ENCODE measurements around the gene PDZD11.
"Not testable (repeated sequence)": the region's sequence is repeated elsewhere in the genome, so short reads cannot be mapped to it uniquely, and the experiment has no call there.

PDZD11 gene

DNA sequence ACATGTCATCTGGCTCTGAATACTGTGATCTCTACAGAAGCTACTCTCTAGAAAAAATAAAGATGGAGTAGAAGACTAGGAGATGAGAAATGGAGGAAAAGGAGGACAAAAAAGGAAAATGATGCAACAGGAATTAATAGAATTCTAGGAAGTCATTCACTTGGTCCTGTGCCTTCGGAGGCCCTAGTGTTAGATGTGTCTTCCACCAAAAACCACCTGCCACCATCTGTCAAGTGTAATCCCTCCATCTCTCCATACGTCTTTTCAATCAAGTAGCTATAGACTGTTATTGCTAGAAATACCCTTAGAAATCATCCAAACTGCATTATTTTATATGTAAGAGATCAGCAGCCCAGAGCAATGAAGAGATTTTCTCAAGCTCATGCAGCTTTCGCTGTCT is 10.6 kb downstream of the PDZD11 start:
- Mint-ChIP-seq H3K36me3 (ENCODE audit: low read depth) (peaks cover 12% of the 10 kb centered on the region), H3K4me3 (no peak overlapping the region), H3K4me1 (ENCODE audit: low read depth) (no peaks in the 10 kb centered on the region), H3K9me3 (no peaks in the 10 kb centered on the region), H3K27me3 (peaks cover 28% of the 10 kb centered on the region), H3K27ac (no peak overlapping the region)
- no peak for DNase-seq

DNA sequence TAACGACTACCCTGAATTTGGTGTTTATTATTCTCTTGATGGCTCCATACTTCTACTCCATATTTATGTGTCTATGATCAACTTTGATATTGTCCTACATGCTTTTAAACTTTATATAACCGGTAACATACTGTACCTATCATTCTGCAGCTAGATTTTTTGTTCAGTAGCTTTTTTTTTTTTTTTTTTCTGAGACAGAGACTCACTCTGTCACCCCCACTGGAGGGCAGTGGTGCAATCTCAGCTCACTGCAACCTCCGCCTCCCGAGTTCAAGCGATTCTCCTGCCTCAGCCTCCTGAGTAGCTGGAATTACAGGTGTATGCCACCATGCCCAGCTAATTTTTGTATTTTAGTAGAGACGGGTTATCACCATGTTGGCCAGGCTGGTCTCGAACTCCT is 15.7 kb downstream of the PDZD11 start:
- H3K4me3 Mint-ChIP-seq; H3K9me3 Mint-ChIP-seq; H3K27ac Mint-ChIP-seq; DNase-seq; H3K4me1 Mint-ChIP-seq (ENCODE audit: low read depth); H3K36me3 Mint-ChIP-seq (ENCODE audit: low read depth): not testable (repeated sequence)
- peaks cover 22% of the 10 kb centered on the region for H3K27me3 Mint-ChIP-seq

GRCh38 chrX:70268034-70268433 is 21.7 kb downstream of the PDZD11 start, which contains the start of gene ARR3:
TSS of gene ARR3 (plus strand) at chrX:70268334. CDS start at chrX:70269386, 1,052 bp downstream.
- Mint-ChIP-seq H3K27me3 (peaks cover 43% of the 10 kb centered on the region), H3K36me3 (ENCODE audit: low read depth) (no peaks in the 10 kb centered on the region), H3K27ac (no peak within 1 kb of the TSS), H3K4me3 (no peak within 1 kb of the TSS), H3K9me3 (no peaks in the 10 kb centered on the region), H3K4me1 (ENCODE audit: low read depth) (no peaks in the 10 kb centered on the region)
- DNase-seq = no peak

DNA sequence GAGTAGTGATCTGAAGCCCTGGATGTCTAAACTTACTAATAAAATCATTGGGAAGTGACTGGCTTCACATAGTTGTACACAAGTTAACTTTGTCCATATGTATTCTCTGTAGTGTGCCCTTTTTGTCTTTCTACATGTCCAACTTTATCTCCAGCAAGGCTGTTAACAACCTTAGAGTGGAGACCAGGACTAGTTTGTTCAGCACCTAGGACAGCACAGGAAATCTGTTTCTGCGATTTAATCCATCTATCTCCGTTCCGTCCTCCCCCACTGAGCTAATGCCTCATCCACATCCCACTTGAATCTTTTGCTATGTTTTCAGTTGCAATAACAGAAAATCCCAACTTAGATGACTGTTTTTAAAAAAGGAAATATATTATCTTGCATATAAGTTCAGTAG is 24.9 kb downstream of the PDZD11 start:
- no peaks in the 10 kb centered on the region for H3K36me3 Mint-ChIP-seq (ENCODE audit: low read depth)
- no peak overlapping the region for H3K27ac Mint-ChIP-seq
- no peak for DNase-seq
- H3K4me3 Mint-ChIP-seq = no peak overlapping the region
- no peaks in the 10 kb centered on the region for H3K9me3 Mint-ChIP-seq
- no peaks in the 10 kb centered on the region for H3K4me1 Mint-ChIP-seq (ENCODE audit: low read depth)
- H3K27me3 Mint-ChIP-seq = peaks cover 46% of the 10 kb centered on the region

GRCh38 chrX:70262952-70263567 is 26.7 kb downstream of the PDZD11 start:
- no peaks in the 10 kb centered on the region for H3K36me3 Mint-ChIP-seq (ENCODE audit: low read depth)
- H3K4me1 Mint-ChIP-seq (ENCODE audit: low read depth) = no peaks in the 10 kb centered on the region
- no peak overlapping the region for H3K27ac Mint-ChIP-seq
- DNase-seq = peak; percentile 48
- H3K9me3 Mint-ChIP-seq = no peaks in the 10 kb centered on the region
- H3K4me3 Mint-ChIP-seq = no peak overlapping the region
- H3K27me3 Mint-ChIP-seq = peaks cover 41% of the 10 kb centered on the region

GRCh38 chrX:70260104-70260503 is 29.6 kb downstream of the PDZD11 start, which contains the start of gene P2RY4:
TSS of gene P2RY4 (minus strand) at chrX:70260204. CDS start at chrX:70259624, 580 bp downstream.
- DNase-seq = no peak
- Mint-ChIP-seq H3K36me3 (ENCODE audit: low read depth) (no peaks in the 10 kb centered on the region), H3K27ac (no peak within 1 kb of the TSS), H3K4me1 (ENCODE audit: low read depth) (no peaks in the 10 kb centered on the region), H3K27me3 (peaks cover 32% of the 10 kb centered on the region), H3K9me3 (no peaks in the 10 kb centered on the region), H3K4me3 (no peak within 1 kb of the TSS)

DNA sequence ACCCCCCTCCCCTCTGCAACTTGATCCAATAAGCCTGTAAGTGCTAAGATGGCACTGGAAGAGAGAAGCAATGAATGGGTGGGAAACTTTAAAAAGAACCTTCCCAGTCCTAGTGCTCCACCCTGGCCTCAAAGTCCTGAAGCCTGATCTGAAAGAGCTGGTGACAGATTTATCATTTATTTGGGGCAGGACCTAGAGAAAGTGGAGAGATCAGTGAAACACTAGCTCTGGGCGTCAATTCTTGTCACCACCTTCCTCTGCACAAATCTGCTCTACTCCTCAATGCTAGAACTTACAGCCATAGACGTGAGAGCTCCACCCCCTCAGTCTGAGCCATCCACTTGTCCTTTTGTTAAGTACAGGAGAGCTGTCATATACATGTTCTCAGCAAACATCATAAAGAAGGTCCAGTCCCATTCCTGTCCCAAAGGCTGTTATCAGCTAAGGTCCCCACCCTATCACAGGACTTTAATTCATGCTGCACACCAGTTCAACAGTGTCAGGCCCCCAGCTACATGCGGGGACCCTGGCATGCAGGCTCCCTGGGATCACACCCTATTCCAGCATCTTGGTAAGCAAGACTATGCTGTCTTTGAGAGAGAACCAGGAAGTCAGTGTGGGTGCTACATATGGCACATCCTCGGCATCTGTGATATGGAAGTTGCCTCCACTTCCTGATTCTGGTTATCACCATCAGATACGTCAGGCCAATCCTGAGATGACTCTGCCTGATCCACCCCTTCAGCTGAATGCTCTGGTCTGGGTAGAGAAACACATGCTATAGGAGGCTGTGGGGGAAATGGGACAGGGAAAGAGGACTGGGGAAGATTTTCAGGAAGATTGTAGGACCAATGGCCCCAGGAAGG is 32.1 kb downstream of the PDZD11 start:
- H3K36me3 Mint-ChIP-seq (ENCODE audit: low read depth) = no peaks in the 10 kb centered on the region
- H3K9me3 Mint-ChIP-seq = no peaks in the 10 kb centered on the region
- no peak for DNase-seq
- no peak overlapping the region for H3K27ac Mint-ChIP-seq
- H3K4me1 Mint-ChIP-seq (ENCODE audit: low read depth) = peaks cover 19% of the 10 kb centered on the region
- H3K27me3 Mint-ChIP-seq = peaks cover 31% of the 10 kb centered on the region
- no peak overlapping the region for H3K4me3 Mint-ChIP-seq

- H3K9me3 Mint-ChIP-seq = no peaks in the 10 kb centered on the region
- DNase-seq = no peak
- H3K4me1 Mint-ChIP-seq (ENCODE audit: low read depth) = peaks cover 19% of the 10 kb centered on the region
- peaks cover 42% of the 10 kb centered on the region for H3K27me3 Mint-ChIP-seq
- no peaks in the 10 kb centered on the region for H3K36me3 Mint-ChIP-seq (ENCODE audit: low read depth)
- no peak overlapping the region for H3K27ac Mint-ChIP-seq
- no peak overlapping the region for H3K4me3 Mint-ChIP-seq
These were observed 34.3 kb downstream of the PDZD11 start for GRCh38 chrX:70255452-70255851.

GRCh38 chrX:70254909-70255308 is 34.8 kb downstream of the PDZD11 start:
- Mint-ChIP-seq H3K4me1 (ENCODE audit: low read depth) (peaks cover 19% of the 10 kb centered on the region), H3K27me3 (peaks cover 45% of the 10 kb centered on the region), H3K9me3 (no peaks in the 10 kb centered on the region), H3K4me3 (no peak overlapping the region), H3K36me3 (ENCODE audit: low read depth) (no peaks in the 10 kb centered on the region), H3K27ac (no peak overlapping the region)
- DNase-seq = no peak

- H3K36me3 Mint-ChIP-seq (ENCODE audit: low read depth) = no peaks in the 10 kb centered on the region
- H3K4me3 Mint-ChIP-seq = no peak overlapping the region
- H3K9me3 Mint-ChIP-seq = no peaks in the 10 kb centered on the region
- H3K27ac Mint-ChIP-seq = peak overlapping the region; percentile 88
- H3K4me1 Mint-ChIP-seq (ENCODE audit: low read depth) = peaks cover 19% of the 10 kb centered on the region
- no peak for DNase-seq
- H3K27me3 Mint-ChIP-seq = peaks cover 44% of the 10 kb centered on the region
These were observed 35.7 kb downstream of the PDZD11 start for GRCh38 chrX:70254063-70254400.

GRCh38 chrX:70253377-70254062 is 36.2 kb downstream of the PDZD11 start:
- H3K36me3 Mint-ChIP-seq (ENCODE audit: low read depth) = no peaks in the 10 kb centered on the region
- H3K4me3 Mint-ChIP-seq = no peak overlapping the region
- H3K4me1 Mint-ChIP-seq (ENCODE audit: low read depth) = peaks cover 19% of the 10 kb centered on the region
- H3K9me3 Mint-ChIP-seq = no peaks in the 10 kb centered on the region
- peak overlapping the region; percentile 88 for H3K27ac Mint-ChIP-seq
- H3K27me3 Mint-ChIP-seq = peaks cover 47% of the 10 kb centered on the region
- no peak for DNase-seq

GRCh38 chrX:70252491-70252890 is 37.2 kb downstream of the PDZD11 start:
- Mint-ChIP-seq H3K4me3 (no peak overlapping the region), H3K9me3 (no peaks in the 10 kb centered on the region), H3K27me3 (peaks cover 50% of the 10 kb centered on the region), H3K4me1 (ENCODE audit: low read depth) (peaks cover 19% of the 10 kb centered on the region), H3K36me3 (ENCODE audit: low read depth) (no peaks in the 10 kb centered on the region), H3K27ac (no peak overlapping the region)
- DNase-seq = no peak

DNA sequence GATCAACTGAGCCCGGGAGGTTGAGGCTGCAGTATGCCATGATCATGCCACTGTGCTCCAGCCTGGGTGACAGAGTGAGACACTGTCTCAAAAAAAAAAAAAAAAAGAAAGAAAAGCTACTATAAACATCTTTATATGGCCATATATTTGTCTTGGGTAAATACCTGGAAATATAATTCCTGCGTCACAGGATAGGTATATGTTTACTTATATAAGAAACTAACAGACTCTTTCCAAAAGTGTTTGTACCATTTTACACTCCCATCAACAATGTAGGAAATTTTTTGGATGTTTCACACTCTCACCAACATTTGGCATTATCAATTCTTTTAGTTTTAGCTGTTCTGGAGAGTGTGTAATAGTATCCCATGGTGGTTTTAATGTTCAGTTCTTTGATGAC is 42.5 kb downstream of the PDZD11 start:
- Mint-ChIP-seq H3K9me3 (no peaks in the 10 kb centered on the region), H3K27ac (no peak overlapping the region), H3K4me3 (no peak overlapping the region), H3K27me3 (peaks cover 43% of the 10 kb centered on the region), H3K4me1 (ENCODE audit: low read depth) (peaks cover 5% of the 10 kb centered on the region), H3K36me3 (ENCODE audit: low read depth) (no peaks in the 10 kb centered on the region)
- DNase-seq = no peak

- no peak for DNase-seq
- Mint-ChIP-seq H3K4me1 (ENCODE audit: low read depth) (peaks cover 5% of the 10 kb centered on the region), H3K36me3 (ENCODE audit: low read depth) (no peaks in the 10 kb centered on the region), H3K4me3 (no peak overlapping the region), H3K27me3 (peaks cover 43% of the 10 kb centered on the region), H3K9me3 (no peaks in the 10 kb centered on the region), H3K27ac (no peak overlapping the region)
These were observed 44.8 kb downstream of the PDZD11 start for GRCh38 chrX:70244881-70245280.

DNA sequence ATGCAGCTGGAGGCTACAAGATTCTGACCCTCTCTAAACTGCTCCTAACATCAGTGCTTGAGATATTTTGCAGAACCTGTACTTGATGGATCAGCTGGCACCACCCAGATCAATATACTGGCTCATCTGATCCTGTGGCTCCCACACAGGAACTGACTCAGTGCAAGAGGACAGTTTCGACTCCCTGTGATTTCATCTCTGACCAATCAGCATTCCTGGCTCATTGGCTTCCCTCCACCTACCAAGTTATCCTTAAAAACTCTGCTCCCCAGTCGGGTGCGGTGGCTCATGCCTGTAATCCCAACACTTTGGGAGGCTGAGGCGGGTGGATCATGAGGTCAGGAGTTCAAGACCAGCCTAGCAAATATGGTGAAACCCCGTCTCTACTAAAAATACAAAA is 46.1 kb downstream of the PDZD11 start:
- not testable (repeated sequence) for H3K27ac Mint-ChIP-seq; H3K4me1 Mint-ChIP-seq (ENCODE audit: low read depth); H3K36me3 Mint-ChIP-seq (ENCODE audit: low read depth); H3K9me3 Mint-ChIP-seq; DNase-seq; H3K4me3 Mint-ChIP-seq
- peaks cover 45% of the 10 kb centered on the region for H3K27me3 Mint-ChIP-seq

Measured in activated T-cell treated with anti-CD3 and anti-CD28 coated beads, Interleukin-2, amount 50 U/mL, for 24 hours (primary cell).